NCI-H1092 treated with DMSO at 0.1 percent for 48 hours (cell line): ENCODE results near the gene CTBP2.

Source experiments
- DNase-seq: peaks from one replicate; lab custom pipeline; 2025; lab: John Stamatoyannopoulos, UW

Gene CTBP2

GRCh38 chr10:125024497-125025234 lies 135.7 kb downstream of the CTBP2 start:
- peak; percentile 87 for DNase-seq

- DNase-seq = peak; percentile 89
Measured at GRCh38 chr10:125023862-125024496, 136.4 kb downstream of the CTBP2 start.

- peak; percentile 71 for DNase-seq
Measured at GRCh38 chr10:125023255-125023654, 137.1 kb downstream of the CTBP2 start.

- no peak for DNase-seq
Measured at GRCh38 chr10:125022671-125023070, 137.7 kb downstream of the CTBP2 start.

GRCh38 chr10:125021686-125022344 lies 138.5 kb downstream of the CTBP2 start:
- no peak for DNase-seq

DNA sequence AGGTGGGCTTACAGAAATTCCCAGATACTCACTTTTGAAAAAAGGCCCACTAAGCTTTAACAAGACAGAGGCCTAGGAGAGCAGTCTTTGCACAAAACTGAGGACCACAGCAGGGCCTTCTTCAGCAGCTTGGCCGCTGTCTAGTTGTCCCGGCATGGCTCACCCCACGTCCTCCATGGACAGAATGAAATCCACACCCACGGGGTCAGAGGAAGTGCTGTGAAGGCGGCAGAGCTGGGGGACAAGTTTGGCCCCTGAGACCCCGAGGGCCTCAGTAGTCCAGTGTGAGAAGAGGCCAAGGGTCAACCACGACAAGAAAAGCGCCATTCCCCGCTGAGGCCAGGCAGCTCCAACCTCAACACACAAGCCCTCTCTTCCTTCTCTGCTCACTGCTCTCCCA lies 139.5 kb downstream of the CTBP2 start:
- no peak for DNase-seq

- no peak for DNase-seq
Measured at GRCh38 chr10:125020386-125020785, 140.0 kb downstream of the CTBP2 start.

GRCh38 chr10:125018576-125019143 lies 141.7 kb downstream of the CTBP2 start:
- no peak for DNase-seq

GRCh38 chr10:125017547-125018298 lies 142.6 kb downstream of the CTBP2 start:
- DNase-seq = peak; percentile 58

DNA sequence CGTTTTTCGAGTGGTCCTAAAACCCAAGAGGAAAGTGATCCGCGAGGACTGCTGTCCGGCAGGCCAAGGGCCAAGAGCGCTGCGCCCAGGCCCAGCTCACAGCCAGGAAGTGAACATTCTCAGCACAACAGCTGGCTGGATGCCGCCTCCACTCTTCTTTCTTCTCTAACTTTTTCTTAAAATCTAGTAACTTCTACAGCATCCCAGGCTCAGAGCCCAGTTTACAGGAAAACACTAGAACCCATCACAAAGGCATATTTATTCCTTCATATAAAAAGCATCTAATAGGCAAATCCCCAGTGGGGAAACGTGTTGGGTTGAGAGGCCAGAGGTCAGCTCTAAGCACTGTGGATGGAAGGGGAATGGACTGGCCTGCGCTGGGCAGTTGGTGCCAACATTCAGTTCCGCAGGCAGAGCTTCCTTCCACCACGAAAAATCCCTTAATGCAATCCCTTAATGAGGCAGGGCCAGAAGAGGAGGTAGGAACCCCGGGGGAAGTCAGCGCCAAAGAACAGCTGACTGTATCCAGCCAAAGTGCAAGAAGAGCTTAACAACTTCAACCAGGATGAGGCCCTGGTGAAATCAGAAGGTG lies 143.7 kb downstream of the CTBP2 start:
- DNase-seq = no peak

DNA sequence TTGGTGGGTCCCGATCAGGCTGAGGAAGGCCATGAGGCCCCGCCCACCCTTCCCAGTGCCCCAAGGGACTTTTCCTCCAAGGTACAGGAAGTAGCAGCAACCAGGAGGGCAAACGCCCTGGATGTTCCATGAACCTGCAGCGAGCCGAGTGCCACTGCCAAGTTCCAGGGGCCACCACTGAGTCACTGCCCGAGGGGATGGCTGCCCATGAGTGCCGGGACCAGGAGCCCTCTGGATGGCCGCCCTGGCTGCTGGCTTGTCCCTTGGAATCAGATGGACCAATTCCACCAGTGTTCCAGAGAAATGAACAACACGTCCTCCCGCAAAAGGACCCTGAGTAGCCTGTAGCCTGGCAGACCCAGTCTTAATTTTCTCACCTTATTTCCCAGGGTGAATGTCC lies 144.2 kb downstream of the CTBP2 start:
- DNase-seq = no peak

GRCh38 chr10:125015356-125015944 lies 144.9 kb downstream of the CTBP2 start:
- no peak for DNase-seq

- DNase-seq = no peak
Measured at GRCh38 chr10:125014836-125015355, 145.5 kb downstream of the CTBP2 start.

DNA sequence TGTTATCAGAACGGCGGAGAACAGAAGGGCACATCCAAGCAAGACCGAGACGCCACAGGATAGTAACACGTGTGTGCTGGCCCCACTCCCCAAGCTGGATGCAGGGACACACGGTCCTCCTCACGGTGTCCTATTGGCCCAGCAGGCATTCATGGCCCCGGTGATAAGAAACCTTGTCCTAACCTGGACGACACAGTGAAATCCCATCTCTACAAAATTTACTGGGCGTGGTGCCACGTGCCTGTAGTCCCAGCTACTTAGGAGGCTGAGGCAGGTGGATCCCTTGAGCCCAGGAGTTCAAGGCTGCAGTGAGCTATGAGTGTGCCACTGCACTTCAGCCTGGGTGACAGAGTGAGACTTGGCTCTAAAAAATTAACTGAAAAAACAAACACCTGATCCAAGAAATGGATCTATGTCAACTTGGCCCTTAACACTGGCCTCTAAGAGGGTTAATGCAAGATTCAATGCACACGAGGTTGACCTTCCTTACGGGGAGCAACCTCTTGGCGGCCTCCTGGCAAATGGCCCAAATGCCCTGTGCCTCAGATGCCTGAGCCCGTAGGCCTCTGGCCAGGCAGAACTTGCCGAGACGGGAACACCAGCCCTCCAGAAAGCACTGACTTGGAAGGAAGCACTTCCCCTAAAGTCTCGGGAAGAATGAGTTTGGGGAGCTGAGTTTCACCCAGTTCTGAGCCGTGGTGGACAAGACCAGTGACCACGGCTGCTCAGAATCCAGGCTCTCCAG lies 146.1 kb downstream of the CTBP2 start:
- no peak for DNase-seq

- DNase-seq = no peak
Measured at GRCh38 chr10:125013529-125013872, 146.9 kb downstream of the CTBP2 start.

DNA sequence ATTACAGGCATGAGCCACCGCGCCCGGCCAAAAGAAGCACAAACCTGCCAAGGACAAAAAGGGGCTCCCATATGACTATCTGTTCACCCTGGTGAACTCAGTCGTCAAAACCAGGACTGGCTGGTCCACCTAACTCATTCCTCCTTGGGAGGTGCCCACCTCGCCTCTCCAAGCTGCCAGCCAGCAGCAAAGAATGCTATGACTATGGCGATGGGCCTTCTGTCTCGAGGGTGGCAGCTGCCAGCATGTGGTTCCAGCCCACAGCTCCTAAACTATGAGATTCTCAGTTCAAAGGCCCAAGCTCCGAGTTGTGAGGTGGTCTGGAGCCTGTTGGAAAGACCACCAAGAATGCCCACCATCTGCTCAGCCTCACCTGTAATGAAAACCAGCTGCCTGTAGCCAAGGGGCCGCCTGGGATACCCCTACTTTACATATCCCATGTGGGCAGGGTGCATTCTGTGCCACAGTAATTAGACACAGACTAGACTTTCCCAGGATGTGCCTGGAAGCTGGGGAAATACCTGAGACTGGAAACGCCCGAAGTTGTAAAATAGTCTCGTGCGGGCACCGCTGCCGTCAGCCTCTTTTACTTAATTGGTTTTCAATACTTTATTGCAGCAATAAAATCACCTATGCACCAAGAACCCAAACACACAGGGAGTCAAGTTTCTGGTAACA lies 147.4 kb downstream of the CTBP2 start:
- DNase-seq = no peak

GRCh38 chr10:125011926-125012705 lies 148.2 kb downstream of the CTBP2 start:
- DNase-seq = no peak

DNA sequence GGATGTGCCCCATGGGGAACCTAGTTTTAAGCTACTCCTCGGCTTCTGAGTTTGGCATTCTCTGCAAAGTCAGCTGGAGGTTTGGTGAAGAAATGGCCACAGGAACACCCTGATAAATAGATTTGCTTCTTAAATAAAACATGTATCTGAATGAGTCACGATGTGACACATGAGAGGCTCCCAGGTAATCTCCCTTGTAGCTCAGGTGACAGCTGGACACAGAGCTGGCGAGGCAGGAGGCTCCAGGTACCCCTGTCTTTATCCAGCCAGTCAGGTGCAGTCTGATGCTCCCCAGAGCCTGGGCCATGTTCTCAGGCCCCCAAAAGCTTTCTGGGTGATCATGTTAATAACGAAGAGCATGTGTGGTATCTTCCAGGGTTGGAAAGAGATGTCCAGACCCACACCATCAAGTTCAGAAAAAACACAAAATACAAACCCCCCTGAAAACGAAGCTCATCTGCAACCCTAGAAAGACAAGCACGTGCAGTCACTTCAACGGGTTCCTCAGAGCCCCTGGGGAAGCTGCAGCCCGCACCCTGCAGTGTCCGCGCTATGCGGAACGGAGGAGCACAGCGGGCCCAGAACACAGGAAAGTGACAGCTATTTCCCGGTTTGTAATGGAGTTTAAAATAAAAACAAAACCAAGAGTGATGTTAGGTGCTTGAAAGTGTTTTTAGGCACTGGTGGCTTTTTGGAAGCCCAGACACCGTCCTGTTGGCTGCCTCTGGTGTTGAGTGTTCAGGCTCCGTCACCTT lies 149.0 kb downstream of the CTBP2 start:
- DNase-seq = no peak
